ENCODE results near the gene LRRN4CL. TPM values are rescaled to one million over a fixed set of nuclear protein-coding genes. Genes with fewer than 3 reads are reported as not detected.
"Not testable (repeated sequence)": the region's sequence is repeated elsewhere in the genome, so short reads cannot be mapped to it uniquely, and the experiment has no call there.

The LRRN4CL gene
- total and polyA plus RNA-seq, 2 donors (not counting 1 experiment from before 2014, with no cell fraction given): 7.9 to 31.5 TPM

DNA sequence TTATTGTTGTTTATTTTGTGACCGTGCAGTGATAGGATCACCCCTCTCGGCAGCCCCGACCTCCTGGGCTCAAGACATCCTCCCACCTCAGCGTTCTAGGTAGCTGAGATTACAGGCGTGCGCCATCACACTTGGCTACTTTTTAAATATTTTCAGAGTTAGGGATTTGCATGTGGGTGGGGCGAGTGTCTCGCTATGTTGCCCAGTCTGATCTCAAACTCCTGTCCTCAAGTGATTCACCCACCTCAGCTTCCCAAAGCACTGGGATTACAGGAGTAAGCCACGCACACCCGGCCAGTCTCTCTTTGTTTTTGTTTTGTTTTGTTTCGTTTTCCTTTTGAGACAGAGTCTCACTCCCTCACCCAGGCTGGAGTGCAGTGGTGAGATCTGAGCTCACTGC is 35.0 kb downstream of the LRRN4CL start:
- no peak overlapping the region for H3K4me3 ChIP-seq (replicated peaks in 1 of 4; ENCODE audit: control extremely low read depth in 1 of 4, insufficient read depth in 1 of 4, low read depth in 3 of 4, low read length in 4 of 4)
- H3K27me3 ChIP-seq (ENCODE audit: control insufficient read depth, insufficient read depth, low read length): no peaks in the 10 kb centered on the region
- no peaks in the 10 kb centered on the region for H3K9me3 ChIP-seq (ENCODE audit: control insufficient read depth, insufficient read depth, low read depth, low read length)
- H2AFZ ChIP-seq (ENCODE audit: low read length): no peak overlapping the region
- DNase-seq (ENCODE audit: low read depth in 2 of 2): no peak
- peaks cover 24% of the 10 kb centered on the region for H3K79me2 ChIP-seq (ENCODE audit: control insufficient read depth, insufficient read depth, low read length)
- H3K27ac ChIP-seq (ENCODE audit: insufficient read depth, low read length): no peak overlapping the region
- H3K4me2 ChIP-seq (ENCODE audit: extremely low read depth, insufficient read depth, low read length): no peak overlapping the region
- no peak overlapping the region for H3K9ac ChIP-seq (ENCODE audit: insufficient read depth, low read length)
- no peak for TF ChIP-seq EZH2 (IDR thresholded peaks at IDR 0.05; ENCODE audit: low read length, missing control alignments)
- H3K36me3 ChIP-seq (ENCODE audit: control insufficient read depth, insufficient read depth, low read length): peaks cover 4% of the 10 kb centered on the region
- H3K4me1 ChIP-seq (ENCODE audit: control insufficient read depth, extremely low read depth, insufficient read depth, low read length): no peaks in the 10 kb centered on the region
- no peaks in the 10 kb centered on the region for H4K20me1 ChIP-seq (ENCODE audit: control insufficient read depth, extremely low read depth, insufficient read depth, low read length)

DNA sequence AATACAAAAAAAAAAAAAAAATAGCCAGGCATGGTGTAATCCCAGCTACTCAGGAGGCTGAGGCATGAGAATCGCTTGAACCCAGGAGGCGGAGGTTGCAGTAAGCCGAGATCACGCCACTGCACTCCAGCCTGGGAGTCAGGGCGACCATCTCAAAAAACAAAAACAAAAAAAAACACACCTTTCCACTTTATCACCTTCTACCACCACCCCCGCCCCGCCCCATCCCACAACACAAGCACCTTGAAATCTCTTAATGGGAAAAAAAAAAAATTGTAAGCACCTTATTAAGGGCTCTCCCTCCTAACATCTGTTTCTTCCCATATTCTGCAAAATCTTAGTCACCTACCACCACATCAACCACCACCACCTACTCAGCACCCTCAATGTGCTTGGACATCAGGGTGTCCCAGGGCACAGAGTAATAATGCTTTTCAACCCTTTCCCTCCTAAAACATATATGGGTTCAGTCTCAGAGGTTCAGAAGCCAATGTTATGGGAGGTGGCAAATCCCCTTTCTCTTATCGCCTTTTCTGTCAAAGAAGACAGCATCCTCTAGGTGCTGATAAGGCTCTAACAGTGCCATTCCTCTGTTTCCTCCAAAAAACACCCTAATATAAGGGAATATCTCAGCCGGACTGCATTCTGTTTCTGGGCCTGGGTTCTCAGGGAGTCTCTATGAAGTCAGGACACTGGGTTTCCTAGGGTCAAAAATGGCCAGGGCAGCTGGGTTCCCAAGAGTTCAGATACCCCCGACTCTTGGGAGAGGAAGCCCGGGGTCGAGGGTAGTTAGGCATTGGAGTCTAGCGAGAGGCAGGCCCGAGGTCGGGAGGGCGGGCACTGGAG is 36.9 kb downstream of the LRRN4CL start:
- Histone ChIP-seq H3K9ac (ENCODE audit: insufficient read depth, low read length) (peak overlapping the region; percentile 89), H3K27me3 (ENCODE audit: control insufficient read depth, insufficient read depth, low read length) (no peaks in the 10 kb centered on the region), H3K36me3 (ENCODE audit: control insufficient read depth, insufficient read depth, low read length) (peaks cover 7% of the 10 kb centered on the region), H3K9me3 (ENCODE audit: control insufficient read depth, insufficient read depth, low read depth, low read length) (no peaks in the 10 kb centered on the region), H3K4me3 (replicated peaks in 1 of 4; ENCODE audit: control extremely low read depth in 1 of 4, insufficient read depth in 1 of 4, low read depth in 3 of 4, low read length in 4 of 4) (peak overlapping the region; percentile 73 to 94 (median 90)), H3K79me2 (ENCODE audit: control insufficient read depth, insufficient read depth, low read length) (peaks cover 24% of the 10 kb centered on the region), H4K20me1 (ENCODE audit: control insufficient read depth, extremely low read depth, insufficient read depth, low read length) (no peaks in the 10 kb centered on the region), H3K4me1 (ENCODE audit: control insufficient read depth, extremely low read depth, insufficient read depth, low read length) (no peaks in the 10 kb centered on the region), H3K4me2 (ENCODE audit: extremely low read depth, insufficient read depth, low read length) (peak overlapping the region; percentile 99), H2AFZ (ENCODE audit: low read length) (peak overlapping the region; percentile 78), H3K27ac (ENCODE audit: insufficient read depth, low read length) (peak overlapping the region; percentile 92)
- no peak for DNase-seq (ENCODE audit: low read depth in 2 of 2)
- TF ChIP-seq EZH2 (IDR thresholded peaks at IDR 0.05; ENCODE audit: low read length, missing control alignments): no peak
- TF ChIP-seq, protein P1, sequence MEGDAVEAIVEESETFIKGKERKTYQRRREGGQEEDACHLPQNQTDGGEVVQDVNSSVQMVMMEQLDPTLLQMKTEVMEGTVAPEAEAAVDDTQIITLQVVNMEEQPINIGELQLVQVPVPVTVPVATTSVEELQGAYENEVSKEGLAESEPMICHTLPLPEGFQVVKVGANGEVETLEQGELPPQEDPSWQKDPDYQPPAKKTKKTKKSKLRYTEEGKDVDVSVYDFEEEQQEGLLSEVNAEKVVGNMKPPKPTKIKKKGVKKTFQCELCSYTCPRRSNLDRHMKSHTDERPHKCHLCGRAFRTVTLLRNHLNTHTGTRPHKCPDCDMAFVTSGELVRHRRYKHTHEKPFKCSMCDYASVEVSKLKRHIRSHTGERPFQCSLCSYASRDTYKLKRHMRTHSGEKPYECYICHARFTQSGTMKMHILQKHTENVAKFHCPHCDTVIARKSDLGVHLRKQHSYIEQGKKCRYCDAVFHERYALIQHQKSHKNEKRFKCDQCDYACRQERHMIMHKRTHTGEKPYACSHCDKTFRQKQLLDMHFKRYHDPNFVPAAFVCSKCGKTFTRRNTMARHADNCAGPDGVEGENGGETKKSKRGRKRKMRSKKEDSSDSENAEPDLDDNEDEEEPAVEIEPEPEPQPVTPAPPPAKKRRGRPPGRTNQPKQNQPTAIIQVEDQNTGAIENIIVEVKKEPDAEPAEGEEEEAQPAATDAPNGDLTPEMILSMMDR (conservative IDR thresholded peaks at IDR 0.05 in 1 of 2, IDR thresholded peaks at IDR 0.05 in 1 of 2; ENCODE audit: low read depth in 1 of 2, low read length in 2 of 2): no peak

- H3K4me1 ChIP-seq (ENCODE audit: control insufficient read depth, extremely low read depth, insufficient read depth, low read length); H4K20me1 ChIP-seq (ENCODE audit: control insufficient read depth, extremely low read depth, insufficient read depth, low read length); DNase-seq (ENCODE audit: low read depth in 2 of 2); H3K27me3 ChIP-seq (ENCODE audit: control insufficient read depth, insufficient read depth, low read length); H3K36me3 ChIP-seq (ENCODE audit: control insufficient read depth, insufficient read depth, low read length); H3K4me2 ChIP-seq (ENCODE audit: extremely low read depth, insufficient read depth, low read length); H3K9me3 ChIP-seq (ENCODE audit: control insufficient read depth, insufficient read depth, low read depth, low read length); H3K27ac ChIP-seq (ENCODE audit: insufficient read depth, low read length); H3K9ac ChIP-seq (ENCODE audit: insufficient read depth, low read length); H2AFZ ChIP-seq (ENCODE audit: low read length); H3K4me3 ChIP-seq (replicated peaks in 1 of 4; ENCODE audit: control extremely low read depth in 1 of 4, insufficient read depth in 1 of 4, low read depth in 3 of 4, low read length in 4 of 4): not testable (repeated sequence)
- H3K79me2 ChIP-seq (ENCODE audit: control insufficient read depth, insufficient read depth, low read length): peaks cover 32% of the 10 kb centered on the region
Measured at GRCh38 chr11:62650283-62650682, 39.0 kb downstream of the LRRN4CL start.

- no peaks in the 10 kb centered on the region for H4K20me1 ChIP-seq (ENCODE audit: control insufficient read depth, extremely low read depth, insufficient read depth, low read length)
- no peak overlapping the region for H2AFZ ChIP-seq (ENCODE audit: low read length)
- no peak overlapping the region for H3K4me2 ChIP-seq (ENCODE audit: extremely low read depth, insufficient read depth, low read length)
- no peak overlapping the region for H3K4me3 ChIP-seq (replicated peaks in 1 of 4; ENCODE audit: control extremely low read depth in 1 of 4, insufficient read depth in 1 of 4, low read depth in 3 of 4, low read length in 4 of 4)
- peaks cover 10% of the 10 kb centered on the region for H3K36me3 ChIP-seq (ENCODE audit: control insufficient read depth, insufficient read depth, low read length)
- H3K27me3 ChIP-seq (ENCODE audit: control insufficient read depth, insufficient read depth, low read length): no peaks in the 10 kb centered on the region
- no peak for DNase-seq (ENCODE audit: low read depth in 2 of 2)
- no peak overlapping the region for H3K9ac ChIP-seq (ENCODE audit: insufficient read depth, low read length)
- TF ChIP-seq EZH2 (IDR thresholded peaks at IDR 0.05; ENCODE audit: low read length, missing control alignments): no peak
- TF ChIP-seq, protein P1 (conservative IDR thresholded peaks at IDR 0.05 in 1 of 2, IDR thresholded peaks at IDR 0.05 in 1 of 2; ENCODE audit: low read depth in 1 of 2, low read length in 2 of 2): no peak
- peaks cover 8% of the 10 kb centered on the region for H3K4me1 ChIP-seq (ENCODE audit: control insufficient read depth, extremely low read depth, insufficient read depth, low read length)
- H3K27ac ChIP-seq (ENCODE audit: insufficient read depth, low read length): no peak overlapping the region
- H3K79me2 ChIP-seq (ENCODE audit: control insufficient read depth, insufficient read depth, low read length): peaks cover 39% of the 10 kb centered on the region
- H3K9me3 ChIP-seq (ENCODE audit: control insufficient read depth, insufficient read depth, low read depth, low read length): no peaks in the 10 kb centered on the region
Measured at GRCh38 chr11:62649486-62649885, 39.8 kb downstream of the LRRN4CL start.
